ENCODE measurements around the gene FUZ. TPM values are rescaled to one million over a fixed set of nuclear protein-coding genes. Genes with fewer than 3 reads are reported as not detected.

FUZ gene
- total and polyA plus RNA-seq, 2 of the 4 experiments (the other 2 are of a cell fraction), result 12.1 to 14.3 TPM

- intact Hi-C loops (cut with micrococcal nuclease), result no loop called here
- POLR2A ChIA-PET (ENCODE audit: unreplicated experiment), result no interaction called here
- H3K27ac ChIP-seq (ENCODE audit: insufficient read depth, low read length), result 0 out of 2 replicates have a peak overlapping the region, but pooled peaks have one; percentile 5
- H3K79me1 ChIP-seq (ENCODE audit: low read depth in 1 of 2, low read length in 2 of 2), result peaks cover 15 to 65% of the 10 kb centered on the region in 2 experiments
- H4K20me1 ChIP-seq (ENCODE audit: insufficient read depth, low read length), result peaks cover 25% of the 10 kb centered on the region
- peak overlapping the region; percentile 94 for H2AK9ac ChIP-seq (replicated peaks; ENCODE audit: low read depth, low read length, poor library complexity)
- no TSS peak for BruUV-seq (replicated peaks)
- H3K4me1 ChIP-seq (ENCODE audit: control insufficient read depth, insufficient read depth, low read length), result peaks cover 7% of the 10 kb centered on the region
- no peak overlapping the region for H2BK15ac ChIP-seq (ENCODE audit: low read depth, low read length)
- DNase-seq, result peak; percentile 53
- ATAC-seq (ENCODE audit: low read depth), result peak; percentile 75
- H2AFZ ChIP-seq (replicated peaks; ENCODE audit: low read length, poor library complexity), result peak overlapping the region; percentile 51
- no peak overlapping the region; the same call in 1 of the 2 replicates for H3K9ac ChIP-seq (ENCODE audit: low read depth, low read length)
- no peak overlapping the region for H3K18ac ChIP-seq (ENCODE audit: low read depth, low read length)
- WGBS, 2 experiments (ENCODE audit: extremely low coverage in 2 of 2, insufficient read length in 1 of 2), result 56% methylated on average over 8 of the region's 9 CpGs; no CpG with 5 or more reads in 1 of the 2 experiments
- peak overlapping the region in 1 of 2 experiments; percentile 56; a peak in 2 of 4 replicates for H4K8ac ChIP-seq (ENCODE audit: low read depth in 2 of 2, low read length in 2 of 2)
- in situ Hi-C loops (cut with MboI; ENCODE audit: low sequenced_read_pairs), result no loop called here
- peak overlapping the region; percentile 3 for H2BK5ac ChIP-seq (ENCODE audit: low read depth, low read length, poor library complexity, severe bottlenecking)
- peaks cover 7% of the 10 kb centered on the region; the same call in 1 of the 2 replicates for H3K9me1 ChIP-seq (ENCODE audit: insufficient read depth, low read length)
- H2BK20ac ChIP-seq (ENCODE audit: low read depth, low read length), result no peak overlapping the region
- no peak overlapping the region for H2BK120ac ChIP-seq (ENCODE audit: low read depth, low read length)
- peak overlapping the region; percentile 73 for H3K4ac ChIP-seq (ENCODE audit: low read depth, low read length)
- no peaks in the 10 kb centered on the region for H3K9me3 ChIP-seq (ENCODE audit: control insufficient read depth, insufficient read depth, low read length)
- H3K27me3 ChIP-seq (ENCODE audit: control insufficient read depth, insufficient read depth, low read length), result no peaks in the 10 kb centered on the region
- TF ChIP-seq SMC3 (IDR thresholded peaks at IDR 0.05; ENCODE audit: low read depth, low read length) (0 out of 2 replicates have a peak, but pooled peaks have one; percentile 5), FOS (IDR thresholded peaks at IDR 0.05; ENCODE audit: low read depth, low read length) (0 out of 2 replicates have a peak, but pooled peaks have one; percentile 19), BHLHE40 (IDR thresholded peaks at IDR 0.05; ENCODE audit: low read depth, low read length) (no peak)
- dilution Hi-C loops (cut with HindIII; ENCODE audit: low sequenced_read_pairs, unreplicated experiment), result no loop called here
- H3K14ac ChIP-seq (replicated peaks; ENCODE audit: low read depth, low read length), result peak overlapping the region; percentile 54; the same call in 1 of the 2 replicates
- H2AK5ac ChIP-seq (ENCODE audit: low read depth, low read length), result peak overlapping the region; percentile 66; the same call in 1 of the 2 replicates
- no peak overlapping the region for H4K5ac ChIP-seq (ENCODE audit: low read depth, low read length)
- CTCF ChIA-PET, result interaction anchor here (0.6 kb wide), 1 partner anchor 52 kb away, joined by 4 read pairs; no protein-coding TSS in a partner anchor
- H3K56ac ChIP-seq (ENCODE audit: extremely low read depth, insufficient read depth, low read length), result no peak overlapping the region
- peak overlapping the region; percentile 69; the same call in 1 of the 2 replicates for H4K91ac ChIP-seq (ENCODE audit: insufficient read depth, low read depth, low read length)
- no peak overlapping the region for H3K4me3 ChIP-seq (ENCODE audit: insufficient read depth, low read depth, low read length)
- H3K4me2 ChIP-seq (ENCODE audit: low read depth, low read length), result no peak overlapping the region
- no peak overlapping the region; the same call in 1 of the 2 replicates for H3K23ac ChIP-seq (ENCODE audit: low read depth, low read length)
- H3K36me3 ChIP-seq (ENCODE audit: control insufficient read depth, insufficient read depth, low read length), result peaks cover 45% of the 10 kb centered on the region
Observed at GRCh38 chr19:49786376-49786820, 26.7 kb downstream of the FUZ start.

All from IMR-90 (cell line).